Measurements from ENCODE around the gene VIPR1.

Gene VIPR1

GRCh38 chr3:42581709-42582473, 79.4 kb downstream of the VIPR1 start, which contains the start of gene SEC22C:
Gene SEC22C (minus strand): TSS chr3:42581967. CDS start chr3:42569046, 12,921 bp downstream.
- DNase-seq = peak; percentile 89 to 91

- DNase-seq = no peak
Observed at GRCh38 chr3:42582474-42583070, 80.1 kb downstream of the VIPR1 start.

Data from inflammatory macrophage treated with lipopolysaccharide for 1 hour (primary cell).